Left hindlimb (tissue), 1 donor: ENCODE measurements around the gene FAM118A.
A peak's percentile ranks its signal among the peaks of the same experiment; 100 is the strongest.
"Not testable (repeated sequence)": the region's sequence is repeated elsewhere in the genome, so short reads cannot be mapped to it uniquely, and the experiment has no call there.

ENCODE experiments used
- DNase-seq: peaks from one replicate; pipeline ENCODE4 v3.0.0-alpha.2; 2018

FAM118A gene

DNA sequence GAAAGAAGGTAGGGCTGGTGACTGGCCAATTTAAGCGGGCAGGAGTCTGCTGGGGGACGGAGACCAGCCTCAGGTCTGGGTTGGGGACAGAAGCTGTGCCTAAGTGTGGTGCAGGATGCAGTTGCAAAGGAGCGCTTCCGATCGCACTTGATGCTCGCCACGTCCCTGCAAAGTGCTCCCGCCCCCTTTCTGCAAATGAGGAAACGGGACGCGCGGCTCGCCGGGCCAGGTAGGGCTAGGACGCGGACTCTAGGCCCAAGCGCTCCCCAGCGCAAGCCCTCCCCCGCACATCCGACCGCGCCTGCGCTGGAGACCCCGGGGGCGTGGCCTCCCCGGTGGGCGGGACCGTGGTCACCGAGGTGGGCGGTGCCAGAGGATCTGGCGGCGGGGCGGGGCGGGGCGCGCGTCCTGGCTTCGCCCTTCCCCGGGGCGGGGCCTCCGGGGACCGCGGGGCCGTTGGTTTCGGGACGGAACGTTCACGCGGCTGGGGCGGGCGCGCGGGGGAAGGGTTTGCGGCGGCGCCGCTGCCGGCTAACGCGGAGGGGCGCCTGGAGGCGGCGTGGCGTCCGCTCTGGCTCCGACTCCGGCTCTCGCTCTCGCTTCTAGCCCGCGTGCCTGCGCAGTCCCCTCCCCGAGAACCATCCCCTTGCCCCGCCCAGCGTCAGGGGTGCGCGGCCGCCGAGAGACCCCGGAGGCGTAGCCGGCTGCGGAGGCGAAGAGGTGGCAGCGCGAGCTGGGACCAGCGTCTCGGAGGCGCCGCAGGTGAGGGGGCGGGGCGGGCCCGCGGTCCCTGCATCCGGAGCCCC is at the start of gene FAM118A:
TSS of gene FAM118A (plus strand) at position 513 of the 806 bp plus-strand sequence. CDS start 12,446 bp downstream, outside the sequence.
- DNase-seq, result peak; percentile 97

DNA sequence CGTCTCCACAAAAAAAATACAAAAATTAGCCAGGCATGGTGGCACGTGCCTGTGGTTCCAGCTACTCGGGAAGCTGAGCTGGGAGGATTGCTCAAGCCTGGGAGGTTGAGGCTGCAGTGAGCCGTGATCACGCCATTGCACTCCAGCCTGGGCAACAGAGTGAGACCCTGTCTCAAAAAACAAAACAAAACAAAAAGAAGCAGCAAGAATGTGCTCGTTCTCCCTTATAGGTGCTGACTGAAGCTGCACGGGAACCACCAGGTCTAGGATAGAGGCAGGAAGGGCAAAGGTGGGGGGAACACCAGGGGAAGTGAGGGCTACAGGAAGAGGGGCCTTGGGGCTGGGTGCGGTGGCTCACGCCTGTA is 49.4 kb upstream of the FAM118A start:
- DNase-seq, result not testable (repeated sequence)

- DNase-seq, result no peak
These were observed 48.2 kb upstream of the FAM118A start for GRCh38 chr22:45261407-45262088.

DNA sequence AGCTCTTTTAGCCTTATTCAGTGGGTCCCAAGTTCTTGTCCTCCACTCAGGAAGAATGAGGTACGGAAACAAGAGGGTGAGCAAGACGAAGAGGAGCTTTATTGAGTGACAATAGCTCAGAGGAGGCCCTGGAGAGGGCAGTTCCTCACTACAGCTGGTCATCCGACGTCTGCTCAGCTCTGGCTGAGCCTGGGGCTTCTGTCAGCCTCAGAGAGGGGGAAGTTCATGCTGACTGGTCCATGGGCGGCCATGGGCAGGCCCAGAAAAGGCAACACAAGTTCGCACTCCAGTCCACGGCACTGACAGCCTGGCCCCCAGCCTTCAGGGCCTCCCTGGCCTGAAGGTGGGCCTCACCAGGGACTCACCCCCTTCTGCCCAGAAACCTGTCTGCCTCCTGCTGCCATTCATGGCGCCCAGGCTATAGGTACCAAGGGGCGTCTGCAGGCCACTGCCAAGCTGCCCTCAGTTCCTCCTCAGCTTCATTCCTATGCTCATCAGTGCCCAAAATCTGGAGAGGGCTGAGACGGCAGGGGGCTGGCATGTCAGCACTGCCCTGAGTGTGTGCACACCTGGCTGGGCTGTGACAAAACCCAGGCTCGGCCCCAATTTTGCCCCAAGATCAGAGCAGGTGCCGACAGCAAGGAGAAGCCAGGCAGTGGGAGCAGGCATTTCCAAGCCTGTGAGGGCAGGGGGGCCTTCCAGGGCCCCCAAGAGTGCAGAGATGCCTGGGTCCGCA is 47.4 kb upstream of the FAM118A start:
- no peak for DNase-seq

DNA sequence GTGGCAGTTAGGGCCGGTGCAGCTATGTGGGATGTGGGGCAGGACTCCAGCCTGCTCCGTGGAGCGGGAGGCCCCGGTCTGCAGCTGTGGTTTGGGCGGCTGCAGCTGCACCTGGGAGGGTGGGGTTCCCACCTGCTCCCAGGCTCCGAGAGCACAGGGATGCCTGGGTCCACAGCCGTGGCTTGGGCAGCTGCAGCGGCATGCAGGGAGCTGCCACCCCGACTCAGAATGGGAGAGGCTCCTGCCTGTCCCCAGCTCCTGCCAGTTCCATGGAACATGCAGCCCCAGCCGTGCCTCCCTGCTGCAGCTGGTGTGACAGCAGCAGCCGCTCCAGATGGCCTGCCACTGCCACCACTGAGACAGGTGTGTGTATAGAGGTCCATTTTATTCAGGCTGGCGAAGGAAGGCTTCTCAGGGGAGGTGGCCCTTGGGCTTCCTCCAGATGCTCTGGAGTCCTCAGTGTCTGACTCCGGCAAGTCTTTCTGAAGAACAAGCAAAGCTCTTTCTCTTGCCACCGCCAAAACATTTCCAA is 46.7 kb upstream of the FAM118A start:
- no peak for DNase-seq

DNA sequence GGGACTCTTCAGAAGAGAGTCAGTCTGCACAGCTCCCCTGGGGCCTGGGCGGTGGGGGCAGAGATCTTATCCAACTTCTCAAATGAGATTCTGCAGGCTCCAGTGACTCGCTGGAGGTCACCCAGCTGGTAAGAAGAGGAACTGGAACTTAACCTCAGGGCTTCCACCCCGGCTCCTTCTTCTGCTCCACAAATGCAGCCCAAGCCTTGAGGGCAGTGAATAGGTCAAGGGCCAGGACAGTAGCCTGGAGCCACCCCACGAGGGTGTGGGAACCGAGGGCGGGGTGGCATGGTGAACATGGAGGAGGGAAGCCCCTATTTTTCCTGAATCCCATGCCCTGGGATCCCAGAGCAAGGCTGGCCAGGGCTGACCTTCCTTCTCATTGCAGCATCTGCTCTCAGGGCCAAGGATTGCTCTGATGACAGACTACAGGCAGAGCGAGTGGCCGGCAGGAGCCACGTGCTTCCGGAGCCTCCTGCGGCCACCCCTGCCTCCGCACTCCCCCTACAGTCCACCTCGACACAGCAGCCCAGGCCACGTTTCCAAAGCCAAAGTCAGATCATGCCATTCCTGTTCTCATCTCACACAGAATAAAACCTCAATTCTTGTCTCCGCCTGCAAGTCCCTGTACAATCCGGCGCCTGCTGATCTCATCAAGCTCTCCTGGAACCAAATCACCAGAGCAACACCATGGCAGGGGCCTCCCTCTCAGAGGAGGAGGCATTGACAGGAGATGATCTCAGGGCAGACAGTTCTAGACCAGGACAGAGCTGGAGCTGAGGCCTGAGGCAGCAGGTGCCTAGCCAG is 46.1 kb upstream of the FAM118A start:
- DNase-seq, result peak; percentile 66

DNA sequence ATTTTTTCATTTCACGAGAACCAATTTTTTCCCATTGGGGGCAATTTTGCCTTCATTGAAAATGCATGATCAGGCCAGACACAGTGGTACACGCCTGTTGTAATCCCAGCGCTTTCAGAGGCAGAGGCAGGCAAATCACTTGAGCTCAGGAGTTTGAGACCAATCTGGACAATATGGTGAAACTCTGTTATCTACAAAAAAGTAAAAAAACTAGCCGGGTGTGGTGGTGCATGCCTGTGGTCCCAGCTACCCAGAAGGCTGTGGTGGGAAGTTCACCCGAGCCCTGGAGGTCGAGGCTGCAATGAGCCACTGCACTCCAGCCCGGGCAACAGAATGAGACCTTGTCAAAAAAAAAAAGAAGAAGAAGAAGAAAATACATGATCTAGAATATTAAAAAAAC is 44.2 kb upstream of the FAM118A start:
- DNase-seq, result no peak

DNA sequence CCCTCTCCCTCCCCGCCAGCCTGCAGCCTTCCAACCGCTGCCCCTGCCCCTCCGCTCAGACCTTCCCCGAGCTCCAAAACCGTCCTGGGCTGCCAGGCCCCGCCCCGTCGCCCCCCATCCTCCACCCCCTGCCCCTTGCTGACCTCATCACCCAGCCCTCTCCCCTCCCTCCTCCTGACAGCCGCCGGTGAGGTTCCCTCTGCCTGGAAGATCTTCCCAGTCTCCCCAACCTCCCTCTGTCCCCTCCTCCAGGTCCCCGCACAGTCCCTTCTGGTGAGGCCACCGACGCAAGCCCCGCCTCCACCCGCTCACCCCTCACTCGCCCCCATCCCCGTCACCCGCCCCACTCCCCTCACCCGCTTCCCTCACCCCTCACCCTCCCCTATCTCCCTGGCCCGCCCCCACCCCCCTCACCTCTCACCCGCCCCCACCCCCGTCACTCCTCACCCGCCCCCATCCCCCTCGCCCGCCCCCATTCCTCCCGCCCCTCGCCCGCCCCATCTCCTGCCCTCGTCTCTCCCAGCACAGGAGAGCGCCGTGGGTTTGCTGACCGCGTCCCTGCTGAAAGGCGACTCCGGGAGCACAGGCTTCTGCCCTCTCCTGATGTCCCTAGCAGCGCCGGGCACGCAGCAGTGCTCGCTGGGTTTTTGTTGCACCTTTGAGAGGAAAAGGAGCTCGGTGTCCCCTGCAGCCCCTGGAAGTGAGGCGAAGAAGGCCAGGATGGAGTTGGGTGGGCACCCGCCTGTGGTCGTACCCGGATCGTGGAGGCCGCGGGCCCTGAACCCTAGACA is 41.4 kb upstream of the FAM118A start:
- DNase-seq, result peak; percentile 70

DNA sequence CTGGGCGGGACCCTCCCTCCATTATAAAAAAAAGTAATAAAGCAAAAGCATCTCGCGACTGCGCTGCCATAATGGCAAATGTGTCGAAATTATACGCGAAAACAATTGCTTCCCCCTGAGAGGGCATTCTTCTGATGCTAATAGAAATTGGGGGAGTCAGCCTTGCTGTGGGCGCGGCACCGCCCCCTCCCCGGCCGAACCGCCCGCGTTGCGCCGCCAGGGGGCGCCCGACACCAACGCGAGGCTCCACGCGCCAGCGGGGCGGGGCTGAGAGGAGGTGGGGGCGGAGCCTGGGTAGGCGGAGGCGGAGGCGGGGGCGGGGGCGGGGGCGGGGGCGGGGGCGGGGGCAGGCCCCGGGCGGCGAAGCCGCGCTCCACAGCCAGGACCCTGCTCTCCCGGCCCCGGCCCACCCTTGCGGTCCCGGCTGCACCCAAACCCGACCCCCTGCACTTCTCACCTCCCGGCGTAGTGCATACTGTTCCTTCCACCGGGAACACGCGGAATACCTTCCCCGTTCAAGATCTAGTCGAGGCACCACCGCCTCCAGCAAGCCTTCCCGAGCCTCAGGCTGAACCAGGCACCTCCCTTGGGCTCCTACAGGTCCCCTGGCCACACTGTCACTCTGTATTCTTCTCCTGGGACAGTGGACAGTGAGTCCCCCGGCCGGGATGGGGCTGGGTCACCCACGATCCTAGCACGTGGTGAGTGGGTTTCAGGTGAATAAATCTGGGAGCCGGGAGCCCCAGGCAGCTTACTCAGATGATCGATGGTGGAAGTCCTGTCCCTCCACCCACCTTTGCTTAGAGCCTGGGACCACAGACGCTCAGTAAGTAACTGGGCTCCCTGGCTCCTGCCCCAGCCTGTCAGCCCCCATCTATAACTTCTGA is 40.5 kb upstream of the FAM118A start:
- peak; percentile 87 for DNase-seq

DNA sequence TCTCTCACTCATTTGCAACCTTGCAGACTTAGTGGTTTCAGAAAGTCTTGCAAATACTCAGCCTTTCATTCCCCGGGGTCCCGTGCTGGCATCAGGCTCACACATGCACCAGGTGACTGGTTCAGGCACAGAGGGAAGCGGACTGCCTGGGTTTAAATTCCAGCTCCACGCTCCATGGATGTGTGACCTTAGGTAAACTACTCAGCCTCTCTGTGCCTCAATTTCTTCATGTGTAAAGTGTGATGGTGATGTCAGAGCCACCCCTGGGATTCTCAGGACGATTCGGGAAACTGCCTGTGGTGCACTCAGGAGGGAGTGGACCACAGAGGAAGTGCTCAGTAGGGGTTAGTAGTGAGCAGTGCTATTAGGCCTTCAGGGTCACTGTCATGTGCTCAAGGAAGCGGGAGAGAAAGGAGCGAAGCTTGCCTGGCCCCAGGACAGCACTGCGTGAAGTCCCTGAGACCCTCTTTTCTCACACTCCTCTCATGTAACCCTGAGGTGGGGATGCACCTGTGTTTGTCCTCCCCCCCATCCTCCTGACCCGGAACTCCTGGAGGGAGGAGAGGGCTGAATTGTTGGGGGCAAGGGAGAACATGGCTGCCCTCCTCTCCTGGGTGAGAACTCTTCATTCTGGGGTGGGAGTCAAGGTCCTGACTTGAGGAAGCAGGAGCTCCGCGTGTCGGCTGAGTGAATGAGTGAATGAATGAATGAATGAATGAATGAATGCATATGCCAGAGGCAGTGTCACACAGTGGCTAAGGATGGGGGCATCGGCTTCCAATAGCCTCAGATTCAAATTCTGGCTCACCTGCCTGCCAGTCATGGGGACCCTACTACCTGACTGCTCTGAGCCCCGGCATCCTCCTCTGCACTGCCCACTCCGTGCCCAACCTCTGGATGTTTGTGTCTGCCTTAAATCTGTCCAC is 39.4 kb upstream of the FAM118A start:
- no peak for DNase-seq

DNA sequence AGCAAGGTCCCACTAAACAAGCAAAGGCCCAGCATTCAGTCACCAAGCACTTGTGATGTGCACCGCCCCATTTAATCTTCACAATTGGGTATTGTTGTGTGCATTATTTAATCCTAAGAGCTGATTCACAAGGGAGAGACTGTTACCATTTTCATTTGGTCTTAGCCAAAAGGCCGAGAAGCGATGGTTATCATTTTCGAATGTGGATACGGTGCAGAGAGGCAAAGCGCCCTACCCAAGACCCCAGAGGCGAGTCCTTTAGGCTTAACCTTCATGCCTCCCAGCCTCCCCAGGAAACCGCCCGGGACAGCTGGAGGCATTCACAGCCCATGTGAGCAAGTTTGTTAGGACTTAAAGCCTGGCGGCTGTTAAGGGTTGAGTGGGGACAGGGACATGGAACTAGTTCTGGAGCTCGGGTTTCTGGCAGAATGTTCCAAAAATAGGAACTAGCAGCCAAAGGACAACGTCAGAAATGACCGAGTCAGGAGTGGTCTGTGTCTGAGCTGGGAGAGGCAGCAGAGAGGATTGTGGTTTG is 38.0 kb upstream of the FAM118A start:
- DNase-seq, result peak; percentile 57

GRCh38 chr22:45272498-45272897 is 37.2 kb upstream of the FAM118A start:
- no peak for DNase-seq

DNA sequence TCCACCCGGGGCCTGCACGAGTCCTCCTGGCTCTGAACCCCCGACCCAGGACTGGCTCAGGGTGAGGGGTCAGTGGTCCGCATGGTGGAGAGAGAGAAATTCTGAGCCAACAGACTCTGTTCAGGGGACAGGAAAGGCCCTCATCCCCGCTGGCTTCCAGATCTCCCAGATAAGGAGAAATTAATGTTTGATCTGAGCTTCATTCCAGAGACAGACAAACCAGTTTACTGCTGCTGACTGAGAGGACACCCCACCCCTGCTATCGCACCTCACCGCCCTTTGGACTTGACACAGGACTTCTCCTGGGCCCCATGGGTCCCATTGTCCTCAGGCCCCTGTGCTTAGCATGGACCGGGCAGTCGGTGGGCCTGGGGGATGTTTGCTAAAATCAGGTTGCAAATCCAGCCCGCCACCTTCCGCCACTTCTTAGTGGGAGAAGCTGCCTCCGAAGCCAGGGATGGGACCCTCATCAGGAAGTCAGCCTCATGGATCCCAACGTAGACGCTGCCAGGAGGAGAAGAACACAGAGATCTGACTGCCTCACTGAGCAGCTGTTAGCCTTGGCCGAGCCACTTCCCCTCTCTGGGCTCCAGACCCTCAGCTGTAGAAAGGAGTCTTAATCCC is 36.2 kb upstream of the FAM118A start:
- no peak for DNase-seq

DNA sequence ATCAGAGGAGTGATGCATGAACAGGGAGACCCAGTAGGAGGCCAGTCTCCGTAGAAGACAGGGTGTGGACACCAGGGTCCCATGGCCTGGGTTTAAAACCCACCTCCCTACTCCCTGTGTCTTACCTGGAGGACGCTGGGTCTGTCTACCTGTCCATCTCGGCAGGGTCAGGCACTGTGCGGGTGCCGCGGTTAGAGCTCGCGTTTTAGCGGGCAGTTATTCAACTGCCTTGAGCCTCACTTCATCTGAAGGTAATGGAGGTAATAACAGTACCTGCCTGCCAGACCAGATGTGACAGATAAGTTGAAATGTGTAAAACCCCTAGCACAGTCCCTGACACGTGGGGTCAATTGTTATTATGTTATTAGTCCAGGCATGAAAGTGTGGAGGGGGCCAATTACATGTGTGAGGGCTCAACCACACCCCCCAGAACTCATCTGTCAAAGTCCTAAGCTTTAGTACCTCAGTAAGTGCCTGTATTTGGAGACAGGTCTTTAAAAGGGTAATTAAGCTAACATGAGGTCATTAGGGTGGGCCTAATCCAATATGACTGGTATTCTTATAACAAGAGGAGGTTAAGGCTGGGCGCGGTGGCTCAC is 33.1 kb upstream of the FAM118A start:
- no peak for DNase-seq

DNA sequence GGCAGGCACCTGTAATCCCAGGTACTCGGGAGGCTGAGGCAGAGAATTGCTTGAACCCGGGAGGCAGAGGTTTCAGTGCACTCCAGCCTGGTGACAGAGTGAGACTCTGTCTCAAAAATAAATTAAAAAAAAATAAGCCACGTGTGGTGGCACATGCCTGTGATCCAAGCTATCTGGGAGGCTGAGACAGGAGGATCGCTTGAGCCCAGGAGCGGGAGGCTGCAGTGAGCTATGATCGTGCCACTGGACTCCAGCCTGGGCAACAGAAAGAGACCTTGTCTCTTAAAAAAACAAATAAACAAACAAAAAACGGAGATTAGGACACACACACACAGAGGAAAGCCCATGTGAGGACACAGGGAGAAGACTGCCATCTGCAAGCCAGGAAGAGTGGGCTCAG is 32.0 kb upstream of the FAM118A start:
- DNase-seq, result not testable (repeated sequence)

GRCh38 chr22:45278125-45278524 is 31.6 kb upstream of the FAM118A start:
- no peak for DNase-seq

DNA sequence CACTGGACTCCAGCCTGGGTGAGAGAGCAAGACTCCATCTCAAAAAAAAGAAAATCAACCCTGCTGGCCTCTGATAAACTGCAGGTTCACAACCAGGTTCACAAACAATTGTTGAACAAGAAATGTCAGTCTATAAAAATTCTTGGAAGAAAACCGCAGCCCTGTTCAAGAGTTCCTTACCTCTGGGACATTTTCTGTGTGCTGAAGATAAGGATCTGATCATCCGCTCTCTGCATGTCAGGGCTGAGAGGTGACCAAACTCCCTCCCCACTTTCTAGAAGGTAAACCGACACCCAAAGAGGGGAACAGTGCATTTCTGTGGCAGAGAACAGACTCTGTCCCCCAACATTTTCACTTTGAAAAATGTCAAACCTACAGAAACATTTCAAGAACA is 29.1 kb upstream of the FAM118A start:
- DNase-seq, result no peak

DNA sequence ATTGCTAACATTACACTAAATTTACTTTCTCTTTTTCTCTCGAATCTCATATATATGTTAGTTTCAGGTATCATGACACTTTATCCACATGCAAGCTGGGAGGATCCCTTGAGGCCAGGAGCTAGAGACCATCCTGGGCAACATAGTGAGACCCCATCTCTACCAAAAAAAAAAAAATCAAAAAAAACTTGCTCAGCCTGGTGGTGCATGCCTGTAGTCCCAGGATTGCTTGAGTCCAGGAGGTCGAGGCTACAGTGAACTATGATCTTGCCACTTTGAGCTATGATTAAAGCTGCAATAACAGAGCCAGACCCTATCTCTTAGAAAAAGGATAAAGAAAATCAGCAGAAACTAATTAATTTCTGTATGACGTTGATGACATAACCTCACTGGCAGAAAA is 28.7 kb upstream of the FAM118A start:
- DNase-seq, result no peak
